Measurements from ENCODE around the gene DBP. TPM values are rescaled to one million over a fixed set of nuclear protein-coding genes. Genes with fewer than 3 reads are reported as not detected.
"Not testable (repeated sequence)": the region's sequence is repeated elsewhere in the genome, so short reads cannot be mapped to it uniquely, and the experiment has no call there.

Gene DBP
- 3.0 and 3.5 TPM in 2 replicates for total RNA-seq (2014; rRNA removed; shearing (Covaris generic))
- polyA plus RNA-seq (2014; cell fraction: nucleus; rRNA removed): 2.1 and 2.6 TPM in 2 replicates

- no peak for DNase-seq (ENCODE audit: extremely low read depth, low read depth)
Measured at GRCh38 chr19:48636859-48637448, at the start of gene DBP. DBP (minus strand) TSS chr19:48637379; CDS start chr19:48636994, 385 bp downstream.

GRCh38 chr19:48686637-48687036 lies 49.5 kb upstream of the DBP start:
- not testable (repeated sequence) for DNase-seq (ENCODE audit: extremely low read depth, low read depth)

GRCh38 chr19:48686088-48686487 lies 48.9 kb upstream of the DBP start:
- no peak for DNase-seq (ENCODE audit: extremely low read depth, low read depth)

- DNase-seq (ENCODE audit: extremely low read depth, low read depth): no peak
Measured at GRCh38 chr19:48685583-48685982, 48.4 kb upstream of the DBP start.

GRCh38 chr19:48683349-48683748 lies 46.2 kb upstream of the DBP start:
- DNase-seq (ENCODE audit: extremely low read depth, low read depth): no peak

- no peak for DNase-seq (ENCODE audit: extremely low read depth, low read depth)
Measured at GRCh38 chr19:48681127-48681470, 43.9 kb upstream of the DBP start.

- no peak for DNase-seq (ENCODE audit: extremely low read depth, low read depth)
Measured at GRCh38 chr19:48680436-48681126, 43.4 kb upstream of the DBP start.

GRCh38 chr19:48680006-48680405 lies 42.8 kb upstream of the DBP start:
- DNase-seq (ENCODE audit: extremely low read depth, low read depth): not testable (repeated sequence)

GRCh38 chr19:48678201-48678600 lies 41.0 kb upstream of the DBP start:
- DNase-seq (ENCODE audit: extremely low read depth, low read depth): no peak

GRCh38 chr19:48676887-48677286 lies 39.7 kb upstream of the DBP start:
- no peak for DNase-seq (ENCODE audit: extremely low read depth, low read depth)

GRCh38 chr19:48676487-48676886 lies 39.3 kb upstream of the DBP start:
- no peak for DNase-seq (ENCODE audit: extremely low read depth, low read depth)

GRCh38 chr19:48674921-48675824 lies 38.0 kb upstream of the DBP start:
- DNase-seq (ENCODE audit: extremely low read depth, low read depth): peak; percentile 76

GRCh38 chr19:48674216-48674809 lies 37.1 kb upstream of the DBP start:
- no peak for DNase-seq (ENCODE audit: extremely low read depth, low read depth)

GRCh38 chr19:48673436-48674100 lies 36.4 kb upstream of the DBP start:
- no peak for DNase-seq (ENCODE audit: extremely low read depth, low read depth)

- DNase-seq (ENCODE audit: extremely low read depth, low read depth): no peak
Measured at GRCh38 chr19:48672994-48673393, 35.8 kb upstream of the DBP start, which contains the start of gene NTN5. NTN5 (minus strand) TSS chr19:48673017; CDS start chr19:48670986, 2,031 bp downstream.

- no peak for DNase-seq (ENCODE audit: extremely low read depth, low read depth)
Measured at GRCh38 chr19:48671446-48671995, 34.3 kb upstream of the DBP start.

- no peak for DNase-seq (ENCODE audit: extremely low read depth, low read depth)
Measured at GRCh38 chr19:48670699-48671445, 33.7 kb upstream of the DBP start.

GRCh38 chr19:48669903-48670668 lies 32.9 kb upstream of the DBP start:
- no peak for DNase-seq (ENCODE audit: extremely low read depth, low read depth)

GRCh38 chr19:48668761-48669160 lies 31.6 kb upstream of the DBP start:
- no peak for DNase-seq (ENCODE audit: extremely low read depth, low read depth)
